Measurements from ENCODE around the gene TAL2. TPM values are rescaled to one million over a fixed set of nuclear protein-coding genes. Genes with fewer than 3 reads are reported as not detected.

The TAL2 gene
- total RNA-seq, 1 experiment from 2014 or later, result not detected

DNA sequence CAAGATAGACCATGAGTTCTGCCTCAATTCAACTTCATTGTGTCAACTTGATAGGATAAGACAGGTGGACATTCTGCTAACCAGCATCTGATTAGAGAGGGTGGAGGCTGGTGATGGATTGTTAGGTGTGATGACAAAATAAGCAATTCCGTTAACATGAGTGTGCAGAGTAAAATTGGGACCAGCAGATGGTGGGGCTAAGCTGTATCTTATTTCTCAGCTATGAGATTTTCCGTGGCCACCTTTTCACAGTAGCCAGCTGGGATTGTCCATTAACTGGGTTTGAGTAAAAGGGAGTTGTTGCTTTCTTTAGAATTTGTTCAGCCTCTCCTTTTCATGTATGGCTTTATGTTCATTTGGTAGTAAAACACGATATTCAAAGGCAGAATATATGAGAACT is 28.8 kb upstream of the TAL2 start:
- POLR2A ChIA-PET, result no interaction called here
- Histone ChIP-seq H3K4me1 (ENCODE audit: control insufficient read depth, insufficient read depth, low read length) (no peaks in the 10 kb centered on the region), H3K9me3 (ENCODE audit: control insufficient read depth, insufficient read depth, low read depth, low read length) (no peaks in the 10 kb centered on the region), H3K4me3 (ENCODE audit: low read depth in 2 of 2, low read length in 2 of 2) (no peak overlapping the region), H3K27me3 (ENCODE audit: control insufficient read depth, insufficient read depth, low read length) (no peaks in the 10 kb centered on the region), H3K36me3 (ENCODE audit: control insufficient read depth, insufficient read depth, low read length) (no peaks in the 10 kb centered on the region), H3K27ac (ENCODE audit: low read length) (no peak overlapping the region)
- intact Hi-C loops (cut with micrococcal nuclease; ENCODE audit: unreplicated experiment), result no loop called here
- CTCF ChIA-PET, result interaction anchor here (0.7 kb wide), 1 partner anchor 268 kb away, joined by 4 read pairs; no protein-coding TSS in a partner anchor
- BruUV-seq (replicated peaks), result no TSS peak
- in situ Hi-C loops (cut with HindIII; ENCODE audit: low pct_unique_long_range_greater_than_20kb, low sequenced_read_pairs), result no loop called here
- no peak for ATAC-seq
- no peak for DNase-seq (ENCODE audit: low read depth, low spot score)
- TF ChIP-seq, protein P1, sequence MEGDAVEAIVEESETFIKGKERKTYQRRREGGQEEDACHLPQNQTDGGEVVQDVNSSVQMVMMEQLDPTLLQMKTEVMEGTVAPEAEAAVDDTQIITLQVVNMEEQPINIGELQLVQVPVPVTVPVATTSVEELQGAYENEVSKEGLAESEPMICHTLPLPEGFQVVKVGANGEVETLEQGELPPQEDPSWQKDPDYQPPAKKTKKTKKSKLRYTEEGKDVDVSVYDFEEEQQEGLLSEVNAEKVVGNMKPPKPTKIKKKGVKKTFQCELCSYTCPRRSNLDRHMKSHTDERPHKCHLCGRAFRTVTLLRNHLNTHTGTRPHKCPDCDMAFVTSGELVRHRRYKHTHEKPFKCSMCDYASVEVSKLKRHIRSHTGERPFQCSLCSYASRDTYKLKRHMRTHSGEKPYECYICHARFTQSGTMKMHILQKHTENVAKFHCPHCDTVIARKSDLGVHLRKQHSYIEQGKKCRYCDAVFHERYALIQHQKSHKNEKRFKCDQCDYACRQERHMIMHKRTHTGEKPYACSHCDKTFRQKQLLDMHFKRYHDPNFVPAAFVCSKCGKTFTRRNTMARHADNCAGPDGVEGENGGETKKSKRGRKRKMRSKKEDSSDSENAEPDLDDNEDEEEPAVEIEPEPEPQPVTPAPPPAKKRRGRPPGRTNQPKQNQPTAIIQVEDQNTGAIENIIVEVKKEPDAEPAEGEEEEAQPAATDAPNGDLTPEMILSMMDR (IDR thresholded peaks at IDR 0.05), result no peak
- TF ChIP-seq, protein P2, sequence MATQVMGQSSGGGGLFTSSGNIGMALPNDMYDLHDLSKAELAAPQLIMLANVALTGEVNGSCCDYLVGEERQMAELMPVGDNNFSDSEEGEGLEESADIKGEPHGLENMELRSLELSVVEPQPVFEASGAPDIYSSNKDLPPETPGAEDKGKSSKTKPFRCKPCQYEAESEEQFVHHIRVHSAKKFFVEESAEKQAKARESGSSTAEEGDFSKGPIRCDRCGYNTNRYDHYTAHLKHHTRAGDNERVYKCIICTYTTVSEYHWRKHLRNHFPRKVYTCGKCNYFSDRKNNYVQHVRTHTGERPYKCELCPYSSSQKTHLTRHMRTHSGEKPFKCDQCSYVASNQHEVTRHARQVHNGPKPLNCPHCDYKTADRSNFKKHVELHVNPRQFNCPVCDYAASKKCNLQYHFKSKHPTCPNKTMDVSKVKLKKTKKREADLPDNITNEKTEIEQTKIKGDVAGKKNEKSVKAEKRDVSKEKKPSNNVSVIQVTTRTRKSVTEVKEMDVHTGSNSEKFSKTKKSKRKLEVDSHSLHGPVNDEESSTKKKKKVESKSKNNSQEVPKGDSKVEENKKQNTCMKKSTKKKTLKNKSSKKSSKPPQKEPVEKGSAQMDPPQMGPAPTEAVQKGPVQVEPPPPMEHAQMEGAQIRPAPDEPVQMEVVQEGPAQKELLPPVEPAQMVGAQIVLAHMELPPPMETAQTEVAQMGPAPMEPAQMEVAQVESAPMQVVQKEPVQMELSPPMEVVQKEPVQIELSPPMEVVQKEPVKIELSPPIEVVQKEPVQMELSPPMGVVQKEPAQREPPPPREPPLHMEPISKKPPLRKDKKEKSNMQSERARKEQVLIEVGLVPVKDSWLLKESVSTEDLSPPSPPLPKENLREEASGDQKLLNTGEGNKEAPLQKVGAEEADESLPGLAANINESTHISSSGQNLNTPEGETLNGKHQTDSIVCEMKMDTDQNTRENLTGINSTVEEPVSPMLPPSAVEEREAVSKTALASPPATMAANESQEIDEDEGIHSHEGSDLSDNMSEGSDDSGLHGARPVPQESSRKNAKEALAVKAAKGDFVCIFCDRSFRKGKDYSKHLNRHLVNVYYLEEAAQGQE (IDR thresholded peaks at IDR 0.05; ENCODE audit: insufficient read depth in 1 of 2, low read depth in 2 of 2, low read length in 1 of 2), result no peak

DNA sequence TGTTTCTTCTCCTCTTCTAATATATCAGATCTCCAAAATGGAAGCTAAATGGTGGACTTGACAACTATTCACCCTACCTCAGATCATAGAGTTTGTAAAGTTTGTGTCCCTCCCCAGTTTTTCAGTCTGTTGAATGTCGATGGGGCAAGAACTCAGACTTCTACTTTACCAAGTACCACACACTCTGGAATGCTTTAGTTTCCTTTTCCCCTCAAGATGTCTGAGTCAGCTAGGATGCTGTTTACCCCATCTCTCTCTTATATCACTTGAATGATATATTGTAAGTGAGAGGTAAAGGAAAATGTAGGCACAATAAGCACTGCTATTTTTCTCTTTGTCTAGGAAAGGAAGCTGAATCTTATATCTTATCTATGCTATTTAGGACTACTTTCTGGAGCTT is 25.9 kb upstream of the TAL2 start:
- Histone ChIP-seq H3K36me3 (ENCODE audit: control insufficient read depth, insufficient read depth, low read length) (no peaks in the 10 kb centered on the region), H3K27me3 (ENCODE audit: control insufficient read depth, insufficient read depth, low read length) (no peaks in the 10 kb centered on the region), H3K9me3 (ENCODE audit: control insufficient read depth, insufficient read depth, low read depth, low read length) (no peaks in the 10 kb centered on the region), H3K4me1 (ENCODE audit: control insufficient read depth, insufficient read depth, low read length) (no peaks in the 10 kb centered on the region), H3K4me3 (ENCODE audit: low read depth in 2 of 2, low read length in 2 of 2) (no peak overlapping the region), H3K27ac (ENCODE audit: low read length) (no peak overlapping the region)
- DNase-seq (ENCODE audit: low read depth, low spot score) (no peak), ATAC-seq (no peak)
- in situ Hi-C loops (cut with HindIII; ENCODE audit: low pct_unique_long_range_greater_than_20kb, low sequenced_read_pairs), result no loop called here
- ChIA-PET CTCF (no interaction called here), POLR2A (no interaction called here)
- no TSS peak for BruUV-seq (replicated peaks)
- intact Hi-C loops (cut with micrococcal nuclease; ENCODE audit: unreplicated experiment), result no loop called here
- TF ChIP-seq SIN3A (IDR thresholded peaks at IDR 0.05; ENCODE audit: borderline replicate concordance, insufficient read depth, low read depth, low read length), result no peak
- TF ChIP-seq, protein P2 (IDR thresholded peaks at IDR 0.05; ENCODE audit: insufficient read depth in 1 of 2, low read depth in 2 of 2, low read length in 1 of 2), result no peak
- TF ChIP-seq, protein P1 (IDR thresholded peaks at IDR 0.05), result no peak
- no peak for TF ChIP-seq TCF7L2 (IDR thresholded peaks at IDR 0.05; ENCODE audit: low read depth, low read length)
- no peak for TF ChIP-seq POLR2AphosphoS5 (IDR thresholded peaks at IDR 0.05; ENCODE audit: low read depth, low read length)

Data from Panc1 (cell line).